Measurements from ENCODE around the gene FAM53C.

DNA sequence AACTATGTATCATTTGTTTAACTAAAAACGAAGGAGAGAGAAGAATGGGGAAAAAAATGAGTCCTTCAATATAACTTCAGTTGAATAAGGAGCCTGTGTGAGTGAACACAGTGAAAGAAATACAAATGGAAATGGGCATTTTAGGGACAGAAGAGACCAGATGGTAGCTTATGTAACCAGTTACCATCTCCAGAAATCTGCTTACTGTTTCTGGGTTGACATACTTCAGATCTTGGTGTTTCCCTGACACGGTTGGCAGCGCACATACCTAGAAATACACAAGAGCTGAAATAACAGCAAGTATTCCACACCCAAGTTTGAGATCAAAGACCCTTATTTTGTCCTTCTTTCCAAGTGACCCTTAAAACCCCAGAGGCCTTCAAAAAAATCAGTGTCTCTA, 48.8 kb upstream of the FAM53C start:
- no peak for TF ChIP-seq POU2F2 (IDR thresholded peaks at IDR 0.05; ENCODE audit: low read depth, low read length)
- TF ChIP-seq POLR2AphosphoS5 (IDR thresholded peaks at IDR 0.05; ENCODE audit: low read depth, low read length), result no peak
- TF ChIP-seq POLR2A (IDR thresholded peaks at IDR 0.05; ENCODE audit: low read depth, low read length), result no peak
- TF ChIP-seq SPI1 (IDR thresholded peaks at IDR 0.05; ENCODE audit: low read depth, low read length), result no peak
- TF ChIP-seq PAX5 (IDR thresholded peaks at IDR 0.05; ENCODE audit: insufficient read depth, low read length, severe bottlenecking), result no peak
- TF ChIP-seq TAF1 (IDR thresholded peaks at IDR 0.05; ENCODE audit: low read depth, low read length), result no peak
